Left renal pelvis (tissue), 4 donors: Measurements from ENCODE around the gene ARCN1. TPM values are rescaled to one million over a fixed set of nuclear protein-coding genes. Genes with fewer than 3 reads are reported as not detected.

Experiments used
- DNase-seq, 4 donors: peaks; one replicate each; pipeline ENCODE4 v3.0.0-alpha.2; 2013; ENCODE audit warnings: low read depth in 4 of 4, low spot score in 3 of 4
- polyA plus RNA-seq, 4 donors: library from polyadenylated mRNA; unstranded; fragments of 120-200 nt; gene quantifications; one replicate each; pipeline ENCODE4 v1.2.1, GENCODE V29; 2013; ENCODE audit not compliant: insufficient read length in 4 of 4

The ARCN1 gene
- polyA plus RNA-seq, 4 donors, result 162 to 216 (median 202) TPM

- no peak for DNase-seq
Measured at GRCh38 chr11:118619444-118620197, 47.4 kb downstream of the ARCN1 start.

- no peak for DNase-seq
Measured at GRCh38 chr11:118620529-118621070, 48.4 kb downstream of the ARCN1 start.

- no peak for DNase-seq
Measured at GRCh38 chr11:118621071-118621783, 49.0 kb downstream of the ARCN1 start.

- no peak for DNase-seq
Measured at GRCh38 chr11:118621784-118622375, 49.7 kb downstream of the ARCN1 start.

- DNase-seq, result no peak
Measured at GRCh38 chr11:118622376-118623268, 50.4 kb downstream of the ARCN1 start.

- DNase-seq, result no peak
Measured at GRCh38 chr11:118623269-118623655, 51.1 kb downstream of the ARCN1 start.

- DNase-seq, result no peak
Measured at GRCh38 chr11:118625036-118625690, 53.0 kb downstream of the ARCN1 start.

- no peak for DNase-seq
Measured at GRCh38 chr11:118625976-118626375, 53.8 kb downstream of the ARCN1 start.

- DNase-seq, result no peak
Measured at GRCh38 chr11:118627566-118627965, 55.4 kb downstream of the ARCN1 start.

- DNase-seq, result no peak
Measured at GRCh38 chr11:118628031-118628430, 55.8 kb downstream of the ARCN1 start.

- no peak for DNase-seq
Measured at GRCh38 chr11:118628432-118628831, 56.2 kb downstream of the ARCN1 start.

GRCh38 chr11:118628861-118629549 lies 56.8 kb downstream of the ARCN1 start:
- no peak for DNase-seq

GRCh38 chr11:118629761-118630661 lies 57.8 kb downstream of the ARCN1 start:
- no peak for DNase-seq

GRCh38 chr11:118631142-118631909 lies 59.1 kb downstream of the ARCN1 start:
- no peak for DNase-seq

- DNase-seq, result no peak
Measured at GRCh38 chr11:118632577-118633318, 60.5 kb downstream of the ARCN1 start.

- DNase-seq, result no peak
Measured at GRCh38 chr11:118633319-118633690, 61.1 kb downstream of the ARCN1 start.

- DNase-seq, result no peak
Measured at GRCh38 chr11:118633979-118634378, 61.8 kb downstream of the ARCN1 start.
